Iris pigment epithelial cell (primary cell): Measurements from ENCODE around the gene HORMAD1.
"Not testable (repeated sequence)": the region's sequence is repeated elsewhere in the genome, so short reads cannot be mapped to it uniquely, and the experiment has no call there.

Source experiments
- DNase-seq: peaks from one replicate; pipeline ENCODE4 v3.0.0-alpha.2; 2011; ENCODE audit warnings: low read depth

Gene HORMAD1

GRCh38 chr1:150696995-150697927 is 23.4 kb downstream of the HORMAD1 start, which contains the start of gene GOLPH3L:
GOLPH3L (minus strand) TSS chr1:150697154; CDS start chr1:150694838, 2,316 bp downstream.
- peak; percentile 99 for DNase-seq

- peak; percentile 5 for DNase-seq
Measured at GRCh38 chr1:150696590-150696989, 24.1 kb downstream of the HORMAD1 start.

- peak; percentile 2 for DNase-seq
Measured at GRCh38 chr1:150696162-150696561, 24.5 kb downstream of the HORMAD1 start.

- DNase-seq = peak; percentile 40
Measured at GRCh38 chr1:150695561-150695960, 25.1 kb downstream of the HORMAD1 start.

- peak; percentile 43 for DNase-seq
Measured at GRCh38 chr1:150692720-150693119, 28.0 kb downstream of the HORMAD1 start.

- DNase-seq = no peak
Measured at GRCh38 chr1:150688763-150689162, 31.9 kb downstream of the HORMAD1 start.

- DNase-seq = no peak
Measured at GRCh38 chr1:150686275-150686674, 34.4 kb downstream of the HORMAD1 start.

- no peak for DNase-seq
Measured at GRCh38 chr1:150683914-150684313, 36.8 kb downstream of the HORMAD1 start.

- no peak for DNase-seq
Measured at GRCh38 chr1:150678988-150679387, 41.7 kb downstream of the HORMAD1 start.

- DNase-seq = no peak
Measured at GRCh38 chr1:150674881-150675280, 45.8 kb downstream of the HORMAD1 start.

GRCh38 chr1:150663321-150663720 is 57.4 kb downstream of the HORMAD1 start:
- DNase-seq = no peak

GRCh38 chr1:150662811-150663210 is 57.9 kb downstream of the HORMAD1 start:
- no peak for DNase-seq

GRCh38 chr1:150661156-150661555 is 59.5 kb downstream of the HORMAD1 start:
- no peak for DNase-seq

- no peak for DNase-seq
Measured at GRCh38 chr1:150660584-150660983, 60.1 kb downstream of the HORMAD1 start.

GRCh38 chr1:150657064-150657463 is 63.6 kb downstream of the HORMAD1 start:
- DNase-seq = peak; percentile 21

GRCh38 chr1:150654635-150655034 is 66.1 kb downstream of the HORMAD1 start:
- DNase-seq = not testable (repeated sequence)

- peak; percentile 15 for DNase-seq
Measured at GRCh38 chr1:150650193-150650592, 70.5 kb downstream of the HORMAD1 start.

- DNase-seq = no peak
Measured at GRCh38 chr1:150649441-150650075, 71.1 kb downstream of the HORMAD1 start.
